GM12875 (cell line): ENCODE measurements around the gene PSMD1.
"Not testable (repeated sequence)": the region's sequence is repeated elsewhere in the genome, so short reads cannot be mapped to it uniquely, and the experiment has no call there.

ENCODE experiments used
- H3K4me3 ChIP-seq: one replicate; pipeline ENCODE4 v1.5.1; 2011; ENCODE audit warnings: low read depth, low read length, control low read depth
- TF ChIP-seq, protein P1 (sequence below): IDR thresholded peaks from 2 replicates; pipeline ENCODE4 v1.5.1; 2011; ENCODE audit warnings: low read depth, mild to moderate bottlenecking, control low read depth, inconsistent platforms, low read length, moderate library complexity, borderline replicate concordance; ENCODE audit not compliant: insufficient read depth

The PSMD1 gene

DNA sequence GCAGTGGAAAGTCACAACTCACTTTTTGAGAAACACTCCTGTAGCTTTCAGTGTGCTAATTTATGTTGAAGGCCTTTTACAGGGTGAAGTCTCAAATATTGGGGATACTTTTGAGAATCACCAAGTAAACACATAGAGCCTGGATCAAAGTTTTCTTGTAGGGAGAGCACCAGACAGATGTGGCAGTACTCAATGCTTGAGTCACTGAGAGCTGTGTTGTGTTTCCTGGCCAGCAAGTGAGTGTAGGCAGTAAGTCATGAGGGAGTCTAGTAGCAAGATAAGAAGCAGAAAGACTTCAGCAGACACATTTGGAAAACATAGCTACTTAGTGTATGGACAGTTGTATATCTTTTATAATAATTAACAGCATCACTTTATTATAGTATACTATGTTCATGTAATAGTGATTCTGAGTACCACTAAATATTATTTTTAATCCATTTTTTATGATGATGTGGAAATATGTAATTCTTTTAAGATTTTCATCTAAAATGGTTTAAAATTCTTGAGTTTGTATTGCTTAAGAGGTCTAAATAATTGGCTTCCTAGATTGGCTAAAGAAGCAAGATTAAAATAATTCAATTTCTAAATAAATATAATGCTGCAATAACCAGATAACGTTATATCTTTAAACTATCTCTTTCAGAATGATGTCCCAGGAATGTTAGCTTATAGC lies 12.8 kb downstream of the PSMD1 start:
- no peak overlapping the region for H3K4me3 ChIP-seq
- TF ChIP-seq, protein P1, sequence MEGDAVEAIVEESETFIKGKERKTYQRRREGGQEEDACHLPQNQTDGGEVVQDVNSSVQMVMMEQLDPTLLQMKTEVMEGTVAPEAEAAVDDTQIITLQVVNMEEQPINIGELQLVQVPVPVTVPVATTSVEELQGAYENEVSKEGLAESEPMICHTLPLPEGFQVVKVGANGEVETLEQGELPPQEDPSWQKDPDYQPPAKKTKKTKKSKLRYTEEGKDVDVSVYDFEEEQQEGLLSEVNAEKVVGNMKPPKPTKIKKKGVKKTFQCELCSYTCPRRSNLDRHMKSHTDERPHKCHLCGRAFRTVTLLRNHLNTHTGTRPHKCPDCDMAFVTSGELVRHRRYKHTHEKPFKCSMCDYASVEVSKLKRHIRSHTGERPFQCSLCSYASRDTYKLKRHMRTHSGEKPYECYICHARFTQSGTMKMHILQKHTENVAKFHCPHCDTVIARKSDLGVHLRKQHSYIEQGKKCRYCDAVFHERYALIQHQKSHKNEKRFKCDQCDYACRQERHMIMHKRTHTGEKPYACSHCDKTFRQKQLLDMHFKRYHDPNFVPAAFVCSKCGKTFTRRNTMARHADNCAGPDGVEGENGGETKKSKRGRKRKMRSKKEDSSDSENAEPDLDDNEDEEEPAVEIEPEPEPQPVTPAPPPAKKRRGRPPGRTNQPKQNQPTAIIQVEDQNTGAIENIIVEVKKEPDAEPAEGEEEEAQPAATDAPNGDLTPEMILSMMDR, result no peak

DNA sequence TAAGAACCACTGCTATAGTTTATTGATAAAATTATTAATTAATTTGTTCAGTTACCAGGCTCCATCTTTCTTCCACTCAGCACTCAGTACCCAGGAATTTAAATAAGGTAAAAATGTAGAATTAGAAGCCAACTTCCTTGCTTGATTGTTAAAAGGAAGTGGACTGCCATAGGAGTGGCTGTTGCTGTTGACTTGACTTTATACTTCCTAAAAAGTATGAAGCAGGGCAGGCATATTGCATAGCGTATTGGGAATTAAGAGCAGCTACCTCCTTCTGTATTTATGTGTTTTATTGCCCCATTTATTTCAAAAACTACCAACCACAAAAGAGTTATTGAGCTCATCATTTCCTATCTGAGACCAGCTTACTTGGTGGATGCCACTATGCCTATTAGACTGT lies 27.9 kb downstream of the PSMD1 start:
- H3K4me3 ChIP-seq, result no peak overlapping the region
- TF ChIP-seq, protein P1, result no peak

DNA sequence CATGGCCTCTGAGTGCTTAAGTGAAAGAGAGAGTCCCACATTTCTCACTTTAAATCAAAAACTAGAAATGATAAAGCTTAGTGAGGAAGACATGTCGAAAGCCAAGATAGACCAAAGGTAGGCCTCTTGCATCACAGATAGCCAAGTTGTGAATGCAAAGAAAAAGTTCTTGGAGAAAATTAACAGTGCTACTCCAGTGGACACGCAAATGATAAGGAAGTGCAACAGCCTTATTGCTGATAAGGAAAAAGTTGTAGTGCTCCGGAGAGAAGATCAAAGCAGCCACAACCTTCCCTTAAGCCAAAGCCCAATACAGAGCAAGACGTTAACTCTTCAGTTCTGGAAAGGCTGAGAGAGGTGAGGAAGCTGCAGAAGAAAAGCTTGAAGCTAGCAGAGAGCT lies 32.1 kb downstream of the PSMD1 start:
- TF ChIP-seq, protein P1, result no peak
- H3K4me3 ChIP-seq, result no peak overlapping the region

DNA sequence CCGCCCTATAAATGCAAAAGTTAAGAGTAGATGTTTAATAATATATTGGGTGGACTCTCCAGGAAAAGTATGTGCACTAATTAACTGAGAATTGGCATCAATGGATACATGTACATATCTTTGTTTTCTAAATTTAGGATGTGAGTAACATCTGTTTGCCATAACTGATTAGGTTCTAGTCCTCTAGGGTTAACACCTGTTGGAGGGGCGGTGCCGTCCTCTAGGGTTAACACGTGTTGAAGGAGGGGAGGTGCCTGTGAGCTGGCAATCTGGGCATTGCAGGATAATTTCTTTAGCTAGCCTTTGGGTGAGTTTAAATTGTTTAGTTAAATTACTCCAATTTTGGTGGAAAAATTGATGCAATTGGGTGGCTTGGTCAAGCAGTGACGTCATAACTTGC lies 37.3 kb downstream of the PSMD1 start:
- no peak overlapping the region for H3K4me3 ChIP-seq
- TF ChIP-seq, protein P1, result no peak

DNA sequence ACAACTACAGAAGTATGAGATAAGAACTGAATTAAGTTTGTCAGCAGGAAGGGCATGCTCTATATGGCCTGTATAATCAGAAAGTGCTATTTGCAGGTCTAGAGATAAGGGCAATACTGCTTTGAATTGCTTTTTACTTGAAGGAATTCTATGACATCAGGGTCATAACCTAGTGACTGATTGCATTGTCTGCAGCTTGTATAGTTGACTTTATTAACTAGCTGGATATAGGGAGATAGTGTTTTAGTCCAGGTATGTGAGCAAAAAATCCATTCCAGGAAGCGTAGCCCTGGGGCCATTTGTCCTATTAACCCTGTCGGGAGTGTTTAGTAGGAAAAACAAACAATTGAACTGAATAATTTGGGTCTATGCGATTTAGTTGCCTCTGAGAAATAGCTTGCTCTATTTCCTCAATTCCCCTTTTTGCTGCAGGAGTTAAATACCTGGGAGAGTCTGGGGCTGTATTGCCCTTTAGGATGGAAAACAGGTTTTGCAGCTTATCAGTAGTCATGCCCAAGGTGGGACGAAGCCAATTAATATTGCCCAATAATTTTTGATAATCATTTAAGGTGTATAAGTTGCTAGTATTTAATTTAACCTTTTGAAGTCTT lies 38.2 kb downstream of the PSMD1 start:
- TF ChIP-seq, protein P1, result no peak
- H3K4me3 ChIP-seq, result no peak overlapping the region

DNA sequence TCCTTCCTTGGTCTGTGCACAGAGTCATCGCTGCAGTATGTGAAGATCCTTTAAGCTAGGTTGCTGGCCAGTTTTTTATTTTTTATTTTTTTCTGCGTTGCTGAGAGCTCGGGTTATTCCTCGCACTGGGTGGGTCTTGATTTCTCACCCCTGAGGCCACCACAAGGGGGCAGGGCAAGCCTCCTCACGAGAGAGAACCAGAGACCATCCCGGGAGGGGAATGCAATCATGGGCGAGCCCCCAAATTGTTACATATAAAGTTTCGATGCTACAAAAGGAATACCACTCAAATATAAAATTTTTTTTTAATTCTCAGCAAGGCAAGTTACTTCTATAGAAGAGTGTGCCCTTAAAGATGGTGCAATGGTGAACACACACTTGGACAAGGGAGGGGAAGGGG lies 43.3 kb downstream of the PSMD1 start:
- TF ChIP-seq, protein P1, result no peak
- no peak overlapping the region for H3K4me3 ChIP-seq

DNA sequence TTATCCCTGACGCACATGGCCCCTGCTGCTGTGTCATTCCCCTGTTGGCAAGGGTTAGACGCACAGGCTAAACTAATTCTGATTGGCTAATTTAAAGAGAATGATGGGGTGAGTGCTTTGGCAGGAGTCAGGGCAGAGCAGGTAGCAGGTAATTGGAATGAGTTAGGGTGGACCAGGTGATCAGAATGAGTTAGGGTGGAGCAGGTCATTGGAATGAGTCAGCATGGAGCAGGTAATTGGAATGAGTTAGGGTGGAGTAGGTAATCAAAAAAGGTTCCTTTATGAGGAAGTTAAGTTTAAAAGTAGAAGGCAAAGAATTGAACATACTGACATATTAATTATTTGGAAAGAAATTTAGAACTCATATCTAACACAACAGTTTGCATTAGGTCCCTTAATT lies 43.7 kb downstream of the PSMD1 start:
- H3K4me3 ChIP-seq, result not testable (repeated sequence)
